ENCODE results near the gene GALNT14.

DNA sequence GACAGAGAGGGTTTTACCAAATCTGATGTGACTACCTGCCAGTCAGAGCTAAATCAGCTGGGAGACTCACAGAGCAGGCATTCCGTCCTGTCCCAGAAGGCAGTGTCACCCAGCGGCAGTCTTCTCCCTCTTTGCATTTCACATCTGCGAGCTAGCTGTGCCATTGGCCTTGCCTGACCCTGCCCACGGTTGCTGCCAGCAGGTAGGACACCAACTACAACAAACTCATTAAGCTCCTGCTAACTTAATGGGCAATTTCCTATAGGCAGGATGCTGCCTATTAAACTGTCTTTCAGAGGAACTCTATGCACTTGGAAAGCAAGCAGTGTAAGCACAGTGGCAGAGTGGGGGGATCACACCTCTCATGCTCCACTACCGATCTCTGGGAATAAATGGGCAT is 214.6 kb downstream of the GALNT14 start:
- TF ChIP-seq POLR2A (IDR thresholded peaks at IDR 0.05) = no peak
- TF ChIP-seq CTCF (IDR thresholded peaks at IDR 0.05) = no peak

Data from adrenal gland (tissue), 5 donors.